T-cell (primary cell): ENCODE data around the gene FRMD5. TPM values are rescaled to one million over a fixed set of nuclear protein-coding genes. Genes with fewer than 3 reads are reported as not detected.
"Not testable (repeated sequence)": the region's sequence is repeated elsewhere in the genome, so short reads cannot be mapped to it uniquely, and the experiment has no call there.

Experiments
- ATAC-seq, 4 experiments: fragments of 200-7000 bp in 3 of 4; fragments of 150-1000 bp in 1 of 4; cut with Tn5 transposase; replicated peaks in 1 of 4; 1 replicate in 3 of 4; 2 replicates in 1 of 4; pipeline ENCODE4 v1.10.0; 2021; ENCODE audit warnings: moderate library complexity in 3 of 4, mild to moderate bottlenecking in 2 of 4, moderate number of reproducible peaks in 1 of 4
- CTCF ChIA-PET, 2 donors: fragments of 300-600 bp; sonication (Branson Sonifier 250); formaldehyde crosslinking; loops; one replicate each; lab custom pipeline; 2022; ENCODE audit warnings: antibody characterized with exemption in 2 of 2; lab: Charles Lee
- POLR2A ChIA-PET, 2 donors: fragments of 300-600 bp; sonication (Branson Sonifier 250); formaldehyde crosslinking; loops; one replicate each; lab custom pipeline; 2022; ENCODE audit warnings: antibody characterized with exemption in 2 of 2; lab: Charles Lee
- DNase-seq, 35 experiments: peaks; one replicate each; pipeline versions ENCODE4 v3.0.0 to v3.0.0-alpha.2; 2013 to 2023
- H3K27ac ChIP-seq: one replicate; pipeline ENCODE4 v1.5.1; 2013; ENCODE audit warnings: low read length
- H3K27me3 ChIP-seq, 2 experiments: replicated peaks in 1 of 2; 1 replicate in 1 of 2; 2 replicates in 1 of 2; pipeline versions ENCODE4 v1.6.1 to v1.7.0; 2013; ENCODE audit warnings: low read length in 1 of 2, mixed read lengths in 1 of 2; ENCODE audit not compliant: control insufficient read depth in 2 of 2, insufficient read depth in 2 of 2; ENCODE audit errors: extremely low read depth in 1 of 2
- H3K36me3 ChIP-seq, 2 donors: 1 replicate in 1 of 2; 2 replicates in 1 of 2; pipeline versions ENCODE4 v1.6.1 to v1.7.0; 2013; ENCODE audit warnings: low read length in 1 of 2; ENCODE audit not compliant: control insufficient read depth in 2 of 2, insufficient read depth in 1 of 2; ENCODE audit errors: extremely low read depth in 1 of 2
- H3K4me1 ChIP-seq, 2 experiments: 1 replicate in 1 of 2; 2 replicates in 1 of 2; pipeline versions ENCODE4 v1.6.1 to v1.7.0; 2013; ENCODE audit warnings: low read length in 2 of 2, mixed read lengths in 1 of 2; ENCODE audit not compliant: insufficient read depth in 2 of 2, control insufficient read depth in 1 of 2; ENCODE audit errors: extremely low read depth in 1 of 2
- H3K4me3 ChIP-seq, 2 donors: 1 replicate in 1 of 2; 2 replicates in 1 of 2; pipeline versions ENCODE4 v1.5.1 to v1.7.0; 2013; ENCODE audit warnings: mild to moderate bottlenecking in 2 of 2, low read length in 1 of 2, moderate library complexity in 1 of 2; ENCODE audit not compliant: control insufficient read depth in 1 of 2; ENCODE audit errors: extremely low read depth in 1 of 2
- H3K9me3 ChIP-seq: 2 replicates; pipeline ENCODE4 v1.7.0; 2013
- H3K27ac Mint-ChIP-seq, 2 donors: one replicate each; pipeline ENCODE4 v1.8.0; 2020 to 2021; ENCODE audit warnings: mild to moderate bottlenecking in 2 of 2, mixed read lengths in 2 of 2
- H3K27me3 Mint-ChIP-seq, 2 donors: one replicate each; pipeline ENCODE4 v1.8.0; 2021 to 2022; ENCODE audit warnings: mixed read lengths in 2 of 2
- H3K36me3 Mint-ChIP-seq: one replicate; pipeline ENCODE4 v1.8.0; 2021; ENCODE audit warnings: mixed read lengths
- H3K4me1 Mint-ChIP-seq, 3 donors: one replicate each; pipeline ENCODE4 v1.8.0; 2020 to 2022; ENCODE audit warnings: mixed read lengths in 3 of 3, mild to moderate bottlenecking in 1 of 3
- H3K4me3 Mint-ChIP-seq, 3 donors: one replicate each; pipeline ENCODE4 v1.8.0; 2020 to 2022; ENCODE audit warnings: mild to moderate bottlenecking in 3 of 3, mixed read lengths in 3 of 3, moderate library complexity in 3 of 3
- H3K9me3 Mint-ChIP-seq, 3 donors: one replicate each; pipeline ENCODE4 v1.8.0; 2020 to 2022; ENCODE audit warnings: mixed read lengths in 3 of 3
- WGBS: methylation state at CpG from one replicate; pipeline ENCODE4 v1.1.5; 2013; ENCODE audit warnings: missing lambda C conversion rate; ENCODE audit not compliant: insufficient coverage; 5-methylcytosine and 5-hydroxymethylcytosine counted together
- total RNA-seq, 35 experiments: library from RNA in 6 of 35; stranded (reverse) in 6 of 35; fragments of 120-200 nt in 1 of 35; gene quantifications; one replicate each; pipeline versions ENCODE4 v1.2.1 to v1.2.4 and lab custom pipeline; 2013 to 2026

FRMD5 gene
- total RNA-seq, 5 donors from 2014 or later (not counting 1 experiment from before 2014, with no cell fraction given) = 0.09 to 0.26 (median 0.23) TPM; not detected in 2

- 85% methylated on average over 5 of the region's 5 CpGs for WGBS
- ChIA-PET POLR2A (no interaction called here), CTCF (no interaction called here)
- no peak for ATAC-seq
- Histone ChIP-seq H3K4me3 (no peak overlapping the region), H3K36me3 (no peaks in the 10 kb centered on the region), H3K27me3 (peaks cover 0 to 7% of the 10 kb centered on the region in 2 experiments), H3K27ac (no peak overlapping the region), H3K9me3 (no peaks in the 10 kb centered on the region), H3K4me1 (no peaks in the 10 kb centered on the region)
- H3K27me3 Mint-ChIP-seq = peaks cover 16 to 25% of the 10 kb centered on the region in 2 donors
- H3K9me3 Mint-ChIP-seq = no peaks in the 10 kb centered on the region
- no peak for DNase-seq
- no peak overlapping the region for H3K4me3 Mint-ChIP-seq
- H3K4me1 Mint-ChIP-seq = no peaks in the 10 kb centered on the region
- H3K36me3 Mint-ChIP-seq = no peaks in the 10 kb centered on the region
- no peak overlapping the region for H3K27ac Mint-ChIP-seq
These were observed 183.7 kb downstream of the FRMD5 start for GRCh38 chr15:44011238-44011854.

DNA sequence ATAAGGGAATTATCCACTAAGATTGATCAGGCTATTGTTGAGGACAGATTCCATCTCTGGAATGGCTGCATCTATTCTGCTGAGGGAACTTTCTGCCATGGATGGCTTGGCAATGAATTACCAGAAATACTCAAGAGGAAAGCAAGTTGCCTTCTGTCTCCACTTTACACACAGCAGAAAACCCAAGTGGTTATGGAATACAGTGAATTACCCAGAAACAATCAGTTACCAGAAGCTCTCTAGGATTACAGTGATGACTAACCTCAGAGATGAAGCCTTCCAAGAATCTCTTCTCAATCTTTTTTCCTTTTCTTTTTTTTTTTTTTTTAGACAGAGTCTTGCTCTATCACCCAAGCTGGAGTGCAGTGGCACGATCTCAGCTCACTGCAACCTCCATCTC, 185.0 kb downstream of the FRMD5 start:
- Histone ChIP-seq H3K4me1 (no peaks in the 10 kb centered on the region), H3K27me3 (peaks cover 0 to 7% of the 10 kb centered on the region in 2 experiments), H3K9me3 (no peaks in the 10 kb centered on the region), H3K4me3 (no peak overlapping the region), H3K27ac (no peak overlapping the region), H3K36me3 (no peaks in the 10 kb centered on the region)
- no peak for DNase-seq
- Mint-ChIP-seq H3K9me3 (no peaks in the 10 kb centered on the region), H3K27ac (no peak overlapping the region), H3K4me1 (no peaks in the 10 kb centered on the region), H3K4me3 (no peak overlapping the region), H3K36me3 (no peaks in the 10 kb centered on the region), H3K27me3 (peaks cover 16 to 25% of the 10 kb centered on the region in 2 donors)
- WGBS = no CpG with 5 or more reads among the region's 1 CpG
- ChIA-PET CTCF (interaction anchor here in 1 of 2 donors (0.5 kb wide), 1 partner anchor 45 kb away, joined by 5 read pairs; no protein-coding TSS in a partner anchor), POLR2A (no interaction called here)
- ATAC-seq = no peak

- Histone ChIP-seq H3K4me3 (no peak overlapping the region), H3K36me3 (no peaks in the 10 kb centered on the region), H3K27me3 (peaks cover 0 to 5% of the 10 kb centered on the region in 2 experiments), H3K27ac (no peak overlapping the region), H3K4me1 (no peaks in the 10 kb centered on the region), H3K9me3 (no peaks in the 10 kb centered on the region)
- no peaks in the 10 kb centered on the region for H3K9me3 Mint-ChIP-seq
- H3K4me1 Mint-ChIP-seq = no peaks in the 10 kb centered on the region
- no CpG with 5 or more reads among the region's 2 CpGs for WGBS
- POLR2A ChIA-PET = no interaction called here
- no peak overlapping the region for H3K27ac Mint-ChIP-seq
- ATAC-seq (no peak), DNase-seq (no peak)
- no peak overlapping the region for H3K4me3 Mint-ChIP-seq
- no peaks in the 10 kb centered on the region for H3K36me3 Mint-ChIP-seq
- CTCF ChIA-PET = no interaction called here
- peaks cover 15 to 24% of the 10 kb centered on the region in 2 donors for H3K27me3 Mint-ChIP-seq
These were observed 186.0 kb downstream of the FRMD5 start for GRCh38 chr15:44009038-44009437.

- POLR2A ChIA-PET, ATAC-seq, H3K4me1 Mint-ChIP-seq, DNase-seq, H3K9me3 ChIP-seq, H3K4me3 Mint-ChIP-seq, H3K36me3 ChIP-seq, H3K27ac Mint-ChIP-seq, H3K9me3 Mint-ChIP-seq, H3K4me3 ChIP-seq, H3K4me1 ChIP-seq, H3K36me3 Mint-ChIP-seq, CTCF ChIA-PET, H3K27ac ChIP-seq, H3K27me3 ChIP-seq: not testable (repeated sequence)
- peaks cover 7 to 13% of the 10 kb centered on the region in 2 donors for H3K27me3 Mint-ChIP-seq
- WGBS = no CpG with 5 or more reads among the region's 6 CpGs
These were observed 194.8 kb downstream of the FRMD5 start for GRCh38 chr15:44000248-44000647.

- Histone ChIP-seq H3K9me3 (no peaks in the 10 kb centered on the region), H3K27ac (no peak overlapping the region), H3K27me3 (peaks cover 0 to 8% of the 10 kb centered on the region in 2 experiments), H3K4me1 (no peaks in the 10 kb centered on the region), H3K36me3 (no peaks in the 10 kb centered on the region), H3K4me3 (no peak overlapping the region)
- no peak overlapping the region for H3K4me3 Mint-ChIP-seq
- no peak for ATAC-seq
- H3K27me3 Mint-ChIP-seq = peaks cover 9 to 14% of the 10 kb centered on the region in 2 donors
- DNase-seq = no peak
- ChIA-PET CTCF (no interaction called here), POLR2A (no interaction called here)
- H3K9me3 Mint-ChIP-seq = no peaks in the 10 kb centered on the region
- H3K36me3 Mint-ChIP-seq = no peaks in the 10 kb centered on the region
- no peaks in the 10 kb centered on the region for H3K4me1 Mint-ChIP-seq
- no peak overlapping the region for H3K27ac Mint-ChIP-seq
- no CpG with 5 or more reads among the region's 4 CpGs for WGBS
These were observed 196.5 kb downstream of the FRMD5 start for GRCh38 chr15:43998607-43999006.

DNA sequence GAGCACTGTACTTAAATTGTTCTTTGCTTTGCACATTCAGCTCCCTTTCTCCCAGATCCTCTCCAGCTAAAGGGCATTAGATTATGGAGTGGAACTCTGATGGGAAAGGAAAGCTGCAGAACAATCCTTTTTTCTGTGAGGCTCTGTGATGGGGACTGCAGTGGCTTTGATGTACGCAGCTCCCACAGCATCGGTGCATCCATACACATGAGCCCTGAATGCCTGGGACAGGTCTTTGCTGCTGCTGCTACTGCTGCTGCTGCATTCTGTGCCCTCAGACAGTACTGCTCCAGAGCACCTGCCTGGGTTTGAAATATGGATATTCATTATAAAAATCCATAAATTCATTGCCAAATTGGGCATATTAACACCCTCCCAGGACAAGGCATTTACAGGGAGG, 203.9 kb downstream of the FRMD5 start:
- ChIA-PET CTCF (interaction anchor here in 1 of 2 donors (0.6 kb wide), 1 partner anchor 108 kb away, joined by 3 read pairs; no protein-coding TSS in a partner anchor), POLR2A (no interaction called here)
- Mint-ChIP-seq H3K27ac (no peak overlapping the region), H3K9me3 (no peaks in the 10 kb centered on the region), H3K36me3 (no peaks in the 10 kb centered on the region), H3K4me3 (no peak overlapping the region), H3K4me1 (no peaks in the 10 kb centered on the region), H3K27me3 (peaks cover 3% of the 10 kb centered on the region in 2 donors)
- Histone ChIP-seq H3K9me3 (no peaks in the 10 kb centered on the region), H3K36me3 (no peaks in the 10 kb centered on the region), H3K4me3 (no peak overlapping the region), H3K27me3 (peaks cover 0 to 8% of the 10 kb centered on the region in 2 experiments), H3K27ac (no peak overlapping the region), H3K4me1 (no peaks in the 10 kb centered on the region)
- no peak for ATAC-seq
- 72% methylated on average over 2 of the region's 2 CpGs for WGBS
- DNase-seq = no peak
